Subcutaneous abdominal adipose tissue (tissue), 5 donors: ENCODE results near the gene TBC1D16.

Source experiments
- H3K27ac ChIP-seq: one replicate; pipeline ENCODE4 v1.7.0; 2013; ENCODE audit warnings: low read depth, mild to moderate bottlenecking, inconsistent platforms, low read length, moderate library complexity
- H3K27me3 ChIP-seq, 5 donors: one replicate each; pipeline ENCODE4 v1.7.0; 2013; ENCODE audit warnings: low read length in 5 of 5, inconsistent platforms in 1 of 5; ENCODE audit not compliant: control insufficient read depth in 5 of 5, insufficient read depth in 4 of 5
- H3K36me3 ChIP-seq, 5 donors: one replicate each; pipeline ENCODE4 v1.7.0; 2013; ENCODE audit warnings: low read length in 5 of 5; ENCODE audit not compliant: control insufficient read depth in 5 of 5, insufficient read depth in 5 of 5
- H3K4me1 ChIP-seq, 5 donors: one replicate each; pipeline ENCODE4 v1.7.0; 2013; ENCODE audit warnings: low read length in 5 of 5, mild to moderate bottlenecking in 3 of 5, moderate library complexity in 1 of 5; ENCODE audit not compliant: control insufficient read depth in 5 of 5, insufficient read depth in 5 of 5
- H3K4me3 ChIP-seq, 5 donors: one replicate each; pipeline ENCODE4 v1.7.0; 2013; ENCODE audit warnings: low read length in 5 of 5, low read depth in 1 of 5
- H3K9ac ChIP-seq, 5 donors: one replicate each; pipeline ENCODE4 v1.7.0; 2013; ENCODE audit warnings: low read length in 5 of 5, mild to moderate bottlenecking in 4 of 5, moderate library complexity in 3 of 5
- H3K9me3 ChIP-seq, 5 donors: one replicate each; pipeline ENCODE4 v1.7.0; 2013; ENCODE audit warnings: low read length in 5 of 5; ENCODE audit not compliant: control insufficient read depth in 5 of 5
- donor health status: healthy.
- donor health status: healthy.
- donor health status: healthy.
- donor health status: healthy.
- donor health status: healthy.

Gene TBC1D16

GRCh38 chr17:79922116-79922601 is 113.5 kb downstream of the TBC1D16 start:
- Histone ChIP-seq H3K9ac (no peak overlapping the region), H3K27me3 (peaks cover 17 to 59% (median 38%) of the 10 kb centered on the region in 5 donors), H3K36me3 (no peaks in the 10 kb centered on the region), H3K9me3 (no peaks in the 10 kb centered on the region), H3K4me3 (no peak overlapping the region), H3K4me1 (peaks cover 3 to 24% (median 14%) of the 10 kb centered on the region in 5 donors), H3K27ac (no peak overlapping the region)

GRCh38 chr17:79921411-79922115 is 114.1 kb downstream of the TBC1D16 start:
- Histone ChIP-seq H3K4me1 (peaks cover 3 to 24% (median 14%) of the 10 kb centered on the region in 5 donors), H3K27ac (no peak overlapping the region), H3K27me3 (peaks cover 13 to 60% (median 36%) of the 10 kb centered on the region in 5 donors), H3K9ac (no peak overlapping the region), H3K36me3 (no peaks in the 10 kb centered on the region), H3K9me3 (no peaks in the 10 kb centered on the region), H3K4me3 (no peak overlapping the region)

GRCh38 chr17:79920751-79921410 is 114.8 kb downstream of the TBC1D16 start:
- no peaks in the 10 kb centered on the region for H3K9me3 ChIP-seq
- H3K4me3 ChIP-seq, result no peak overlapping the region
- peaks cover 3 to 24% (median 14%) of the 10 kb centered on the region in 5 donors for H3K4me1 ChIP-seq
- no peak overlapping the region for H3K27ac ChIP-seq
- H3K27me3 ChIP-seq, result peaks cover 13 to 61% (median 36%) of the 10 kb centered on the region in 5 donors
- no peaks in the 10 kb centered on the region for H3K36me3 ChIP-seq
- H3K9ac ChIP-seq, result no peak overlapping the region

GRCh38 chr17:79919862-79920720 is 115.6 kb downstream of the TBC1D16 start:
- Histone ChIP-seq H3K27ac (no peak overlapping the region), H3K9ac (no peak overlapping the region), H3K4me3 (no peak overlapping the region), H3K4me1 (peaks cover 3 to 20% (median 14%) of the 10 kb centered on the region in 5 donors), H3K9me3 (no peaks in the 10 kb centered on the region), H3K27me3 (peaks cover 13 to 65% (median 38%) of the 10 kb centered on the region in 5 donors), H3K36me3 (no peaks in the 10 kb centered on the region)

GRCh38 chr17:79919164-79919585 is 116.5 kb downstream of the TBC1D16 start:
- no peak overlapping the region for H3K27ac ChIP-seq
- H3K9me3 ChIP-seq, result no peaks in the 10 kb centered on the region
- no peak overlapping the region for H3K9ac ChIP-seq
- peaks cover 13 to 61% (median 44%) of the 10 kb centered on the region in 5 donors for H3K27me3 ChIP-seq
- H3K36me3 ChIP-seq, result no peaks in the 10 kb centered on the region
- H3K4me1 ChIP-seq, result peaks cover 3 to 17% (median 14%) of the 10 kb centered on the region in 5 donors
- peak overlapping the region in 2 of 5 donors; percentile 18 to 36 for H3K4me3 ChIP-seq

GRCh38 chr17:79918581-79919163 is 117.0 kb downstream of the TBC1D16 start:
- no peak overlapping the region for H3K27ac ChIP-seq

GRCh38 chr17:79917902-79918484 is 117.7 kb downstream of the TBC1D16 start:
- Histone ChIP-seq H3K9me3 (no peaks in the 10 kb centered on the region), H3K27me3 (peaks cover 13 to 61% (median 45%) of the 10 kb centered on the region in 5 donors), H3K27ac (no peak overlapping the region), H3K4me1 (peaks cover 3 to 17% (median 14%) of the 10 kb centered on the region in 5 donors), H3K4me3 (no peak overlapping the region), H3K36me3 (no peaks in the 10 kb centered on the region), H3K9ac (no peak overlapping the region)

More at GRCh38 chr17:79918581-79919163, 117.0 kb downstream of the TBC1D16 start:
- Histone ChIP-seq H3K4me3 (no peak overlapping the region), H3K36me3 (no peaks in the 10 kb centered on the region), H3K9me3 (no peaks in the 10 kb centered on the region), H3K9ac (no peak overlapping the region), H3K27me3 (peaks cover 13 to 57% (median 43%) of the 10 kb centered on the region in 5 donors), H3K4me1 (peaks cover 3 to 17% (median 14%) of the 10 kb centered on the region in 5 donors)

GRCh38 chr17:79916991-79917901 is 118.4 kb downstream of the TBC1D16 start:
- H3K9me3 ChIP-seq, result no peaks in the 10 kb centered on the region
- H3K9ac ChIP-seq, result no peak overlapping the region
- no peaks in the 10 kb centered on the region for H3K36me3 ChIP-seq
- peaks cover 3 to 17% (median 14%) of the 10 kb centered on the region in 5 donors for H3K4me1 ChIP-seq
- H3K4me3 ChIP-seq, result no peak overlapping the region
- H3K27me3 ChIP-seq, result peaks cover 13 to 58% (median 39%) of the 10 kb centered on the region in 5 donors
- H3K27ac ChIP-seq, result no peak overlapping the region
